ENCODE data around the gene LCA5. TPM values are rescaled to one million over a fixed set of nuclear protein-coding genes. Genes with fewer than 3 reads are reported as not detected.

The LCA5 gene
- total RNA-seq, 2 experiments from 2014 or later = not detected

DNA sequence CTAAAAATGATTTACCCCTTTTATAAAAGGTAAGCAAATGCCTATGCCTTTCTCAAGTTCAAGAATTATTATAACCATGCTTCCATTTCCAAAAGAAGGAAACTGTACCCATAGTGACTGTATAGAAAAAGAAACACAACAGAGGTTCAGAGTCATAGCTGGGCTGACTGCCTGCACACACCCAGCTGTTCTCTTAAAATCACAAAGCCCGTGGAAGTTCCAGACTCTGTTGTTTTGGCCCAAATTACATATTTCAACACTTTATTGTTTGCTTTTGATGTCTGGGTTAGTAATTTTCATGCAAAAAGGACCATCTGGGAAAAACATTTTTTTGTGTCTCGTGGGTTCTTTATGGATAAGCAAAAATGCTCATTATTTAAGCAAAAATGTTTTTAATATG, 99.2 kb downstream of the LCA5 start:
- Histone ChIP-seq H3K36me3 (ENCODE audit: insufficient read depth, low read length) (no peaks in the 10 kb centered on the region), H3K4me1 (ENCODE audit: insufficient read depth, low read length) (no peaks in the 10 kb centered on the region), H3K4me3 (ENCODE audit: low read length) (no peak overlapping the region), H3K27ac (ENCODE audit: low read depth in 1 of 2, low read length in 2 of 2) (no peak overlapping the region), H3K27me3 (ENCODE audit: control insufficient read depth in 1 of 2, insufficient read depth in 2 of 2, low read length in 2 of 2) (no peaks in the 10 kb centered on the region), H3K9me3 (ENCODE audit: control insufficient read depth in 1 of 2, insufficient read depth in 1 of 2, low read length in 2 of 2) (peaks cover 0 to 3% of the 10 kb centered on the region in 2 experiments)
- TF ChIP-seq, protein P1, sequence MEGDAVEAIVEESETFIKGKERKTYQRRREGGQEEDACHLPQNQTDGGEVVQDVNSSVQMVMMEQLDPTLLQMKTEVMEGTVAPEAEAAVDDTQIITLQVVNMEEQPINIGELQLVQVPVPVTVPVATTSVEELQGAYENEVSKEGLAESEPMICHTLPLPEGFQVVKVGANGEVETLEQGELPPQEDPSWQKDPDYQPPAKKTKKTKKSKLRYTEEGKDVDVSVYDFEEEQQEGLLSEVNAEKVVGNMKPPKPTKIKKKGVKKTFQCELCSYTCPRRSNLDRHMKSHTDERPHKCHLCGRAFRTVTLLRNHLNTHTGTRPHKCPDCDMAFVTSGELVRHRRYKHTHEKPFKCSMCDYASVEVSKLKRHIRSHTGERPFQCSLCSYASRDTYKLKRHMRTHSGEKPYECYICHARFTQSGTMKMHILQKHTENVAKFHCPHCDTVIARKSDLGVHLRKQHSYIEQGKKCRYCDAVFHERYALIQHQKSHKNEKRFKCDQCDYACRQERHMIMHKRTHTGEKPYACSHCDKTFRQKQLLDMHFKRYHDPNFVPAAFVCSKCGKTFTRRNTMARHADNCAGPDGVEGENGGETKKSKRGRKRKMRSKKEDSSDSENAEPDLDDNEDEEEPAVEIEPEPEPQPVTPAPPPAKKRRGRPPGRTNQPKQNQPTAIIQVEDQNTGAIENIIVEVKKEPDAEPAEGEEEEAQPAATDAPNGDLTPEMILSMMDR (IDR thresholded peaks at IDR 0.05) = no peak
- no peaks in the 10 kb centered on the region for H3K4me1 Mint-ChIP-seq (ENCODE audit: low read depth)
- peaks cover 2% of the 10 kb centered on the region for H3K9me3 Mint-ChIP-seq
- H3K4me3 Mint-ChIP-seq = no peak overlapping the region
- intact Hi-C loops (cut with DNase I, micrococcal nuclease) = no loop called here
- H3K36me3 Mint-ChIP-seq (ENCODE audit: low read depth) = no peaks in the 10 kb centered on the region
- POLR2A ChIA-PET = no interaction called here
- no peak overlapping the region for H3K27ac Mint-ChIP-seq
- DNase-seq (no peak), ATAC-seq (ENCODE audit: poor library complexity) (no peak)
- no peaks in the 10 kb centered on the region for H3K27me3 Mint-ChIP-seq
- CTCF ChIA-PET = no interaction called here

DNA sequence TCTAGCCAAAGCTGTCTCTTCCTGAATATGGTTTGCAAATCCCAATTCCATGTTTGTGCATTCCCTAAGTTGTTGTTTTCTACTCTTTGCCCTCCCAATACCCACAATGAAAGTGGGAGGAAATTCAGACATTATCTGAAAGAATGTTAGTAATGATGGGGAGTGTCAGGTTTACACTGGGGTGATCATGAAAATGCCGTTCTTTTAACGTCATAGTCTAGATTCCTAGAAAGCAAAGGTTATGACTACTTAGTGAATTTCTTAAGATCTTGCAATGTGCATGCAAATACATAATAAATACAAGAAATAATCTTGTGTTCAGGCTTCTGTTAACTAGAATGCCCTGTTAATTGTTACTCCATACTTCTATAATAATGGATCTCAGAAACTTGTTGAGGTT, 101.0 kb downstream of the LCA5 start:
- ATAC-seq (ENCODE audit: poor library complexity) (no peak), DNase-seq (no peak)
- Mint-ChIP-seq H3K27me3 (no peaks in the 10 kb centered on the region), H3K9me3 (no peaks in the 10 kb centered on the region), H3K36me3 (ENCODE audit: low read depth) (no peaks in the 10 kb centered on the region), H3K27ac (no peak overlapping the region), H3K4me3 (no peak overlapping the region), H3K4me1 (ENCODE audit: low read depth) (no peaks in the 10 kb centered on the region)
- CTCF ChIA-PET = no interaction called here
- Histone ChIP-seq H3K9me3 (ENCODE audit: control insufficient read depth in 1 of 2, insufficient read depth in 1 of 2, low read length in 2 of 2) (no peaks in the 10 kb centered on the region), H3K27me3 (ENCODE audit: control insufficient read depth in 1 of 2, insufficient read depth in 2 of 2, low read length in 2 of 2) (no peaks in the 10 kb centered on the region), H3K4me1 (ENCODE audit: insufficient read depth, low read length) (no peaks in the 10 kb centered on the region), H3K27ac (ENCODE audit: low read depth in 1 of 2, low read length in 2 of 2) (no peak overlapping the region), H3K4me3 (ENCODE audit: low read length) (no peak overlapping the region), H3K36me3 (ENCODE audit: insufficient read depth, low read length) (no peaks in the 10 kb centered on the region)
- TF ChIP-seq, protein P1 (IDR thresholded peaks at IDR 0.05) = no peak
- intact Hi-C loops (cut with DNase I, micrococcal nuclease) = no loop called here
- POLR2A ChIA-PET = no interaction called here

DNA sequence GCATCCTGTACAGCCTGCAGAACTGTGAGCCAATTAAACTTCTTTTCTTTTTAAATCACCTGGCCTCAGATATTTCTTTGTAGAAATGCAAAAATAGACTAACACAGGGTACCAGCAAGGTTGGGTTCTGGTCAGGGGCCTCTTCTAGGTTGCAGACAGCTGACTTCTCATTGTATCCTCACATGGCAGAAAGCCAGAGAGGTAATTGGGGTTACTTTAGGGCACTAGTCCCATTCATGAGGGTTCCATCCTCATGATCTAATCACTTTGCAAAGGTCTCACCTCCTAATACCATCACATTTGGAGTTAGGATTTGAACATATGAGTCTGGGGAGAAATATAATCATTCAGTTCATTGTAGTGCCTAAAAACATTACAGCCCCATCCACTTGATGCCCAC, 101.5 kb downstream of the LCA5 start:
- no peaks in the 10 kb centered on the region for H3K36me3 Mint-ChIP-seq (ENCODE audit: low read depth)
- Histone ChIP-seq H3K4me3 (ENCODE audit: low read length) (no peak overlapping the region), H3K27me3 (ENCODE audit: control insufficient read depth in 1 of 2, insufficient read depth in 2 of 2, low read length in 2 of 2) (no peaks in the 10 kb centered on the region), H3K9me3 (ENCODE audit: control insufficient read depth in 1 of 2, insufficient read depth in 1 of 2, low read length in 2 of 2) (no peaks in the 10 kb centered on the region), H3K4me1 (ENCODE audit: insufficient read depth, low read length) (no peaks in the 10 kb centered on the region), H3K36me3 (ENCODE audit: insufficient read depth, low read length) (no peaks in the 10 kb centered on the region), H3K27ac (ENCODE audit: low read depth in 1 of 2, low read length in 2 of 2) (no peak overlapping the region)
- ChIA-PET CTCF (no interaction called here), POLR2A (no interaction called here)
- ATAC-seq (ENCODE audit: poor library complexity) (no peak), DNase-seq (no peak)
- TF ChIP-seq, protein P1 (IDR thresholded peaks at IDR 0.05) = no peak
- intact Hi-C loops (cut with DNase I, micrococcal nuclease) = no loop called here
- no peak overlapping the region for H3K27ac Mint-ChIP-seq
- no peak overlapping the region for H3K4me3 Mint-ChIP-seq
- H3K9me3 Mint-ChIP-seq = no peaks in the 10 kb centered on the region
- no peaks in the 10 kb centered on the region for H3K27me3 Mint-ChIP-seq
- H3K4me1 Mint-ChIP-seq (ENCODE audit: low read depth) = no peaks in the 10 kb centered on the region

Other genes starting within 250 kb of the LCA5 start
- under 1 TPM; 0.25 to 0.38 TPM for gene SH3BGRL2, start 93.9 kb upstream of the LCA5 start, total RNA-seq

Data from CD4-positive, alpha-beta T cell (primary cell).